Gastroesophageal sphincter (tissue), 3 donors: ENCODE measurements around the gene NGDN.

ENCODE experiments used
- CTCF ChIP-seq, 4 experiments: fragments of 200-600 bp in 2 of 4; fragments of 450-650 bp in 2 of 4; sonication (generic) in 1 of 4; IDR thresholded peaks; one replicate each; pipeline ENCODE4 v1.5.1; 2017 to 2019; ENCODE audit warnings: antibody characterized with exemption in 4 of 4, mild to moderate bottlenecking in 2 of 4, moderate library complexity in 2 of 4
- POLR2A ChIP-seq, 2 donors: fragments of 450-650 bp; IDR thresholded peaks; one replicate each; pipeline ENCODE4 v1.6.1; 2017; ENCODE audit warnings: antibody characterized with exemption in 2 of 2, mild to moderate bottlenecking in 2 of 2, moderate library complexity in 1 of 2
- POLR2AphosphoS5 ChIP-seq: sonication (generic); formaldehyde crosslinking; IDR thresholded peaks from one replicate; pipeline ENCODE4 v1.6.1; 2017; ENCODE audit warnings: antibody characterized with exemption

- TF ChIP-seq CTCF (IDR thresholded peaks at IDR 0.05) (no peak), POLR2A (IDR thresholded peaks at IDR 0.05) (no peak), POLR2AphosphoS5 (no peak)
Measured at GRCh38 chr14:23518709-23519108, 49.2 kb downstream of the NGDN start.
